ENCODE results near the gene RNF4.

- no peak for TF ChIP-seq CTCF (IDR thresholded peaks at IDR 0.05)
- no peak for TF ChIP-seq POLR2A (IDR thresholded peaks at IDR 0.05)
Measured at GRCh38 chr4:2484993-2485392, 16.1 kb downstream of the RNF4 start.
